Erythroblast (primary cell): ENCODE results near the gene RELN.

Experiments
- GATA1 ChIP-seq: IDR thresholded peaks from 2 replicates; pipeline ENCODE4 v1.6.1; 2011; ENCODE audit warnings: low read depth, mild to moderate bottlenecking, control low read depth, low read length, moderate library complexity
- POLR2A ChIP-seq: IDR thresholded peaks from 2 replicates; pipeline ENCODE4 v1.6.1; 2011; ENCODE audit warnings: mild to moderate bottlenecking, low read length

- TF ChIP-seq POLR2A (no peak), GATA1 (no peak)
Measured at GRCh38 chr7:103679151-103680132, 310.0 kb downstream of the RELN start.
